K562 (cell line): ENCODE measurements around the gene GALNT17. TPM values are rescaled to one million over a fixed set of nuclear protein-coding genes. Genes with fewer than 3 reads are reported as not detected.

Experiments used
- ATAC-seq: fragments of 200-7000 bp; cut with Tn5 transposase; 3 replicates; pipeline ENCODE4 v1.9.1; 2020; ENCODE audit warnings: moderate library complexity
- BruUV-seq: library from RNA; stranded (reverse); fragments of 400-500 nt; replicated peaks from 2 replicates; lab custom pipeline; 2021; lab: Mats Ljungman, UMichigan
- CTCF ChIA-PET: fragments of 300-600 bp; formaldehyde crosslinking; extraction: SDS; loops from one replicate; lab custom pipeline; 2021; ENCODE audit warnings: low intra/inter-chr PET ratio; lab: Yijun Ruan, JAX
- POLR2A ChIA-PET: fragments of 300-600, 350-650 bp; sonication (Branson Sonifier 250); formaldehyde crosslinking; extraction: SDS; loops from one replicate; lab custom pipeline; 2021; ENCODE audit warnings: antibody characterized with exemption, inconsistent platforms; lab: Yijun Ruan, JAX
- DNase-seq, 4 experiments: peaks; one replicate each; pipeline versions ENCODE4 v3.0.0 to v3.0.0-alpha.2; 2011 to 2018; ENCODE audit warnings: low spot score in 3 of 4, mixed read lengths in 3 of 4; ENCODE audit errors: extremely low read depth in 1 of 4
- FAIRE-seq: peaks from 2 replicates; lab custom pipeline; 2011; peaks lifted over from hg19 to GRCh38; lab: Jason Lieb, UNC
- H2AFZ ChIP-seq: 2 replicates; pipeline ENCODE4 v1.6.0; 2011; ENCODE audit warnings: low read depth, low read length, control low read depth, inconsistent platforms
- H3K27ac ChIP-seq: fragments of 200-600 bp; 3 replicates; pipeline ENCODE4 v1.8.0; 2011; ENCODE audit warnings: low read depth, mild to moderate bottlenecking, control low read depth, inconsistent platforms, low read length, moderate library complexity, mixed read lengths; ENCODE audit errors: extremely low read depth
- H3K27me3 ChIP-seq, 2 experiments: fragments of 300-600 bp in 1 of 2; 2 replicates in 1 of 2; 3 replicates in 1 of 2; pipeline versions ENCODE4 v1.6.0 to v1.8.0; 2011; ENCODE audit warnings: inconsistent platforms in 2 of 2, low read length in 2 of 2, mild to moderate bottlenecking in 1 of 2, mixed read lengths in 1 of 2, moderate library complexity in 1 of 2; ENCODE audit not compliant: control insufficient read depth in 2 of 2, insufficient read depth in 2 of 2
- H3K36me3 ChIP-seq: fragments of 300-600 bp; 3 replicates; pipeline ENCODE4 v1.8.0; 2011; ENCODE audit warnings: mild to moderate bottlenecking, low read length, inconsistent platforms; ENCODE audit not compliant: control insufficient read depth, insufficient read depth
- H3K4me1 ChIP-seq, 2 experiments: fragments of 200-600 bp in 1 of 2; replicated peaks in 1 of 2; 2 replicates in 1 of 2; 3 replicates in 1 of 2; pipeline versions ENCODE4 v1.5.1 to v1.8.0; 2011; ENCODE audit warnings: inconsistent platforms in 2 of 2, low read length in 2 of 2, mild to moderate bottlenecking in 1 of 2, mixed read lengths in 1 of 2, moderate library complexity in 1 of 2; ENCODE audit not compliant: control insufficient read depth in 2 of 2, insufficient read depth in 2 of 2
- H3K4me2 ChIP-seq: 2 replicates; pipeline ENCODE4 v1.6.1; 2011; ENCODE audit warnings: low read length, control low read depth, inconsistent platforms, mixed read lengths; ENCODE audit not compliant: insufficient read depth
- H3K4me3 ChIP-seq: fragments of 200-600 bp; sonication (generic), shearing (Covaris generic); 2 replicates; pipeline ENCODE4 v1.5.1; 2016; ENCODE audit warnings: control low read depth, inconsistent platforms
- H3K79me2 ChIP-seq: fragments of 200-600 bp; 3 replicates; pipeline ENCODE4 v1.8.0; 2011; ENCODE audit warnings: low read length, inconsistent platforms; ENCODE audit not compliant: control insufficient read depth, insufficient read depth
- H3K9ac ChIP-seq, 2 experiments: 2 replicates each; pipeline versions ENCODE4 v1.6.0 to v1.6.1; 2011; ENCODE audit warnings: low read depth in 2 of 2, low read length in 2 of 2, control low read depth in 1 of 2, inconsistent platforms in 1 of 2, mild to moderate bottlenecking in 1 of 2, mixed read lengths in 1 of 2; ENCODE audit not compliant: insufficient read depth in 1 of 2
- H3K9me1 ChIP-seq: one replicate; pipeline ENCODE4 v1.6.0; 2011; ENCODE audit warnings: inconsistent platforms, mild to moderate bottlenecking, low read length, moderate library complexity; ENCODE audit not compliant: control insufficient read depth, insufficient read depth
- H3K9me3 ChIP-seq: replicated peaks from 2 replicates; pipeline ENCODE4 v1.5.1; 2011; ENCODE audit warnings: low read depth, low read length, inconsistent platforms; ENCODE audit not compliant: control insufficient read depth, insufficient read depth
- H4K20me1 ChIP-seq: replicated peaks from 2 replicates; pipeline ENCODE4 v1.6.1; 2011; ENCODE audit warnings: low read length, inconsistent platforms, mixed read lengths; ENCODE audit not compliant: control insufficient read depth, insufficient read depth
- ARNT ChIP-seq, 2 experiments: fragments of 450-650 bp; IDR thresholded peaks; 2 replicates each; pipeline ENCODE4 v1.6.1; 2016; ENCODE audit warnings: mild to moderate bottlenecking in 1 of 2
- ASH1L ChIP-seq: fragments of 450-650 bp; IDR thresholded peaks from 2 replicates; pipeline ENCODE4 v1.6.1; 2018; ENCODE audit warnings: borderline replicate concordance, mild to moderate bottlenecking, low read depth; ENCODE audit not compliant: partially characterized antibody
- ATF1 ChIP-seq, 2 experiments: fragments of 450-650 bp in 1 of 2; IDR thresholded peaks; 2 replicates each; pipeline ENCODE4 v1.6.1; 2016; ENCODE audit warnings: missing compliant biosample characterization in 1 of 2, missing genetic modification characterization in 1 of 2
- CREB3L1 ChIP-seq: fragments of 450-650 bp; IDR thresholded peaks from 2 replicates; pipeline ENCODE4 v1.6.1; 2014; ENCODE audit warnings: low read depth, mild to moderate bottlenecking, moderate library complexity, borderline replicate concordance
- JUN ChIP-seq, 2 experiments: sonication (generic) in 1 of 2; formaldehyde crosslinking in 1 of 2; IDR thresholded peaks; 2 replicates each; pipeline versions ENCODE4 v1.6.1 to v1.8.0; 2012 to 2022; ENCODE audit warnings: borderline replicate concordance in 2 of 2, mild to moderate bottlenecking in 2 of 2, improper control_type of control experiment in 1 of 2, low read depth in 1 of 2, low read length in 1 of 2, missing genetic modification reagents in 1 of 2
- KDM5B ChIP-seq: fragments of 200-600 bp; sonication (generic); IDR thresholded peaks from 2 replicates; pipeline ENCODE4 v1.6.1; 2012; ENCODE audit warnings: low read depth, mild to moderate bottlenecking, moderate library complexity, low read length, control low read depth, inconsistent platforms; ENCODE audit not compliant: insufficient replicate concordance
- KLF10 ChIP-seq: fragments of 250-450 bp; sonication (Bioruptor Pico); IDR thresholded peaks from 2 replicates; pipeline ENCODE4 v1.6.1; 2021; ENCODE audit warnings: matching md5 sums
- NBN ChIP-seq: fragments of 450-650 bp; IDR thresholded peaks from 2 replicates; pipeline ENCODE4 v1.6.1; 2016; ENCODE audit warnings: low read depth, mild to moderate bottlenecking
- TAF7 ChIP-seq: fragments of 450-650 bp; IDR thresholded peaks from 2 replicates; pipeline ENCODE4 v1.6.1; 2016; ENCODE audit warnings: missing genetic modification characterization, missing compliant biosample characterization
- ZBTB11 ChIP-seq, 3 experiments: fragments of 200-800 bp in 1 of 3; fragments of 250-450 bp in 1 of 3; fragments of 450-650 bp in 1 of 3; sonication (Bioruptor Pico) in 1 of 3; sonication (Bioruptor generic) in 1 of 3; formaldehyde crosslinking in 1 of 3; IDR thresholded peaks; 2 replicates each; pipeline versions ENCODE4 v1.6.1 to v1.8.0; 2016 to 2022; ENCODE audit warnings: mild to moderate bottlenecking in 2 of 3, missing genetic modification characterization in 2 of 3, missing compliant biosample characterization in 1 of 3, moderate library complexity in 1 of 3
- ZNF232 ChIP-seq: sonication (generic); formaldehyde crosslinking; IDR thresholded peaks from 2 replicates; pipeline ENCODE4 v1.8.0; 2022; ENCODE audit warnings: mild to moderate bottlenecking, missing genetic modification reagents
- ZNF282 ChIP-seq: sonication (generic); formaldehyde crosslinking; IDR thresholded peaks from 2 replicates; pipeline ENCODE4 v1.8.1; 2023; ENCODE audit warnings: missing genetic modification reagents
- ZNF551 ChIP-seq: fragments of 250-450 bp; sonication (Bioruptor Pico); IDR thresholded peaks from 2 replicates; pipeline ENCODE4 v1.5.0; 2021; ENCODE audit warnings: mild to moderate bottlenecking, moderate library complexity
- WGBS: fragments of 100-300 bp; shearing (Covaris generic); methylation state at CpG from one replicate; pipeline ENCODE4 v1.1.6; 2016; ENCODE audit warnings: low coverage, mixed read lengths; ENCODE audit not compliant: insufficient coverage; ENCODE audit errors: missing lambda C conversion rate; 5-methylcytosine and 5-hydroxymethylcytosine counted together
- in situ Hi-C: fragments of 300-500 bp; cut with MboI; formaldehyde crosslinking; loops from 4 replicates; pipeline ENCODE4 v1.15.0; 2018; ENCODE audit warnings: inconsistent platforms, mixed read lengths
- intact Hi-C: fragments of 100-400 bp; cut with micrococcal nuclease; formaldehyde crosslinking; loops from 2 replicates; pipeline ENCODE4 v1.14.2; 2022
- polyA plus RNA-seq, 8 experiments: library from polyadenylated mRNA; depleted of rRNA in 4 of 8; stranded (reverse) in 5 of 8; unstranded in 3 of 8; fragments of >200 nt; fragmentation: Nextera tagmentation in 2 of 8; fragmentation: Illumina TruSeq in 1 of 8; extraction: Ambion mirVana in 2 of 8; extraction: Trizol in 1 of 8; gene quantifications; 2 replicates each; pipeline versions ENCODE4 v1.2.1 to v1.2.3, GENCODE V29; 2011 to 2014; ENCODE audit warnings: inconsistent platforms in 1 of 8, missing spikeins in 1 of 8
- total RNA-seq, 7 experiments: library from RNA; depleted of rRNA in 6 of 7; stranded (reverse); fragments of >200 nt in 6 of 7; fragmentation: Illumina TruSeq in 2 of 7; extraction: Trizol in 2 of 7; gene quantifications; 2 replicates each; pipeline versions ENCODE4 v1.2.1 to v1.2.3, GENCODE V29; 2011 to 2021; ENCODE audit warnings: low replicate concordance in 1 of 7

The GALNT17 gene
- total and polyA plus RNA-seq, 9 of the 15 experiments (the other 6 are each of a cell fraction or from before 2014, with no cell fraction given): not detected

- TF ChIP-seq JUN (IDR thresholded peaks at IDR 0.05; ENCODE audit: borderline replicate concordance, low read depth, low read length) (no peak), JUN (CRISPR knock-in tag; IDR thresholded peaks at IDR 0.05; ENCODE audit: borderline replicate concordance) (no peak), ARNT (IDR thresholded peaks at IDR 0.05) (no peak)
These were observed 372.9 kb downstream of the GALNT17 start (continued) for GRCh38 chr7:71504697-71505441.

DNA sequence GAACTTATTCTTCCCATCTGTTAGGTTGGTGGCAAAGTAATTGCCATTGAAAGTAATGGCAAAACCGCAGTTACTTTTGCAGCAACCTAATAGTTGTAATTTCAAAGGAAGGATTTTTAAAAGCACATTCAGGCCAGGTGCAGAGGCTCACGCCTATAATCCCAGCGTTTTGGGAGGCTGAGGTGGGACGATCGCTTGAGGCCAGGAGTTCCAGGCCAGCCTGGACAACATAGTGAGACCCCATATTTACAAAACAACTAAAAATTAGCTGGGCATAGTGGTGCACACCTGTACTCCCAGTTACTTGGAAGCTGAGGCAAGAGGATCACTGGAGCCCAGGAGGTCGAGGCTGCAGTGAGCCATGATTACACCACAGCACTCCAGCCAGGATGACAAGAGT lies 374.9 kb downstream of the GALNT17 start:
- 2% methylated on average over 6 of the region's 6 CpGs for WGBS
- BruUV-seq: no TSS peak
- Histone ChIP-seq H3K27ac (no peak overlapping the region), H3K27me3 (peaks cover 0 to 9% of the 10 kb centered on the region in 2 experiments; a peak in 2 of 5 replicates), H3K9me3 (no peaks in the 10 kb centered on the region), H3K9me1 (no peaks in the 10 kb centered on the region), H4K20me1 (peaks cover 4% of the 10 kb centered on the region; the same call in 1 of the 2 replicates), H2AFZ (no peak overlapping the region), H3K4me1 (no peaks in the 10 kb centered on the region), H3K4me2 (no peak overlapping the region), H3K4me3 (no peak overlapping the region), H3K79me2 (no peaks in the 10 kb centered on the region), H3K36me3 (no peaks in the 10 kb centered on the region), H3K9ac (no peak overlapping the region)
- no peak for DNase-seq
- TF ChIP-seq ZNF282 (CRISPR knock-in tag) (no peak), ZNF551 (no peak), ASH1L (no peak), TAF7 (tag) (no peak), ZBTB11 (CRISPR knock-in tag; IDR thresholded peaks at IDR 0.05) (no peak), ZNF232 (CRISPR knock-in tag) (no peak), ATF1 (CRISPR knock-in tag; IDR thresholded peaks at IDR 0.05) (no peak), ATF1 (tag; IDR thresholded peaks at IDR 0.05) (no peak), CREB3L1 (no peak), NBN (no peak), KLF10 (CRISPR knock-in tag) (no peak), KDM5B (no peak)
- POLR2A ChIA-PET: no interaction called here
- in situ Hi-C loops (no loop called here), intact Hi-C loops (no loop called here)
- no peak for FAIRE-seq
- ATAC-seq: no peak
- CTCF ChIA-PET: no interaction called here
